GM13976 (cell line): ENCODE data around the gene SRCIN1.
"Not testable (repeated sequence)": the region's sequence is repeated elsewhere in the genome, so short reads cannot be mapped to it uniquely, and the experiment has no call there.

Source experiments
- DNase-seq: peaks from one replicate; pipeline ENCODE4 v3.0.0; 2012; ENCODE audit warnings: low spot score
- in situ Hi-C: fragments of 300-500 bp; cut with MboI; formaldehyde crosslinking; loops from one replicate; pipeline ENCODE4 v1.12.0; 2022; ENCODE audit warnings: low sequenced_read_pairs, mixed read lengths, inconsistent platforms; ENCODE audit not compliant: unreplicated experiment
- TF ChIP-seq, protein P1 (sequence below): IDR thresholded peaks from 2 replicates; pipeline ENCODE4 v1.5.1; 2012; ENCODE audit warnings: borderline replicate concordance, mild to moderate bottlenecking; ENCODE audit not compliant: insufficient read depth; ENCODE audit errors: extremely low read depth, missing control alignments, control extremely low read depth

SRCIN1 gene

DNA sequence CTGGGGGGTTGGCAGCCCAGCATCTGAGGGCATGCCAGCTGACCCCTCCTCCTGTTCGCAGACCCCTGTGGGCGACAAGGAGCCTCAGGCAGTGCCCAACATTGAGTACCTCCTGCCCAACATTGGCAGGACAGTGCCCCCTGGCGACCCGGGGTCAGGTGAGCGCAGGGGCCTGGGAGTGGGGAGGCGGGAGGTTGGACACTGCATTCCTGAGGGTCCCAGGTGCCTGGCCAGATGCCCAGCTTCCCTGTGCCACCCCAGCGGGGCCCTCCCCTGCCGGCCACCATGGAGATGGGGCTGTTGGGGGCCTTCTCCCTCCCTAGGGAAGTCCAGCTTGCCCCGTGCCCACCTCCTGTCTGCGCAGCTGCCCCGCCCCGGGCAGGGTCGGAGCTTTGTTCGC lies 107.4 kb downstream of the SRCIN1 start:
- in situ Hi-C loops: no loop called here
- no peak for DNase-seq
- TF ChIP-seq, protein P1, sequence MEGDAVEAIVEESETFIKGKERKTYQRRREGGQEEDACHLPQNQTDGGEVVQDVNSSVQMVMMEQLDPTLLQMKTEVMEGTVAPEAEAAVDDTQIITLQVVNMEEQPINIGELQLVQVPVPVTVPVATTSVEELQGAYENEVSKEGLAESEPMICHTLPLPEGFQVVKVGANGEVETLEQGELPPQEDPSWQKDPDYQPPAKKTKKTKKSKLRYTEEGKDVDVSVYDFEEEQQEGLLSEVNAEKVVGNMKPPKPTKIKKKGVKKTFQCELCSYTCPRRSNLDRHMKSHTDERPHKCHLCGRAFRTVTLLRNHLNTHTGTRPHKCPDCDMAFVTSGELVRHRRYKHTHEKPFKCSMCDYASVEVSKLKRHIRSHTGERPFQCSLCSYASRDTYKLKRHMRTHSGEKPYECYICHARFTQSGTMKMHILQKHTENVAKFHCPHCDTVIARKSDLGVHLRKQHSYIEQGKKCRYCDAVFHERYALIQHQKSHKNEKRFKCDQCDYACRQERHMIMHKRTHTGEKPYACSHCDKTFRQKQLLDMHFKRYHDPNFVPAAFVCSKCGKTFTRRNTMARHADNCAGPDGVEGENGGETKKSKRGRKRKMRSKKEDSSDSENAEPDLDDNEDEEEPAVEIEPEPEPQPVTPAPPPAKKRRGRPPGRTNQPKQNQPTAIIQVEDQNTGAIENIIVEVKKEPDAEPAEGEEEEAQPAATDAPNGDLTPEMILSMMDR: no peak

GRCh38 chr17:38497656-38498055 lies 108.1 kb downstream of the SRCIN1 start:
- DNase-seq, in situ Hi-C loops: not testable (repeated sequence)

DNA sequence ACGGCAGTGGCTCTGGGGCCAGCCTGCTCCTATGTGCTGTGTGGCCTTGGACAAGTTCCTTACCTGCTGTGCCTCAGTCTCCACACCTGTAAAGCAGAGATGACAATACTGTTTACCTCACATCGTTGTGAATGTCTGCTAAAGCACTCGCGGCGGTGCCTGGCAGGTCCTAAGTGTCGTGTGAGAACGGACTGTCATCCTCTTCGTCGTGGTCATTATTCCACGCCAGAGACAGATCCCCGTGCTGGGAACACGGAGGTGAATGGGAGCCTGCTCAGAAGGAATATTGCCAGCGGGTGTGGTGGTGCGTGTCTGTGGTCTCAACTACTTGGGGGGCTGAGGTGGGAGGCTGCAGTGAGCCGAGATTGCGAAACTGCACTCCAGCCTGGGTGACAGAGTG lies 111.6 kb downstream of the SRCIN1 start:
- in situ Hi-C loops, DNase-seq: not testable (repeated sequence)

DNA sequence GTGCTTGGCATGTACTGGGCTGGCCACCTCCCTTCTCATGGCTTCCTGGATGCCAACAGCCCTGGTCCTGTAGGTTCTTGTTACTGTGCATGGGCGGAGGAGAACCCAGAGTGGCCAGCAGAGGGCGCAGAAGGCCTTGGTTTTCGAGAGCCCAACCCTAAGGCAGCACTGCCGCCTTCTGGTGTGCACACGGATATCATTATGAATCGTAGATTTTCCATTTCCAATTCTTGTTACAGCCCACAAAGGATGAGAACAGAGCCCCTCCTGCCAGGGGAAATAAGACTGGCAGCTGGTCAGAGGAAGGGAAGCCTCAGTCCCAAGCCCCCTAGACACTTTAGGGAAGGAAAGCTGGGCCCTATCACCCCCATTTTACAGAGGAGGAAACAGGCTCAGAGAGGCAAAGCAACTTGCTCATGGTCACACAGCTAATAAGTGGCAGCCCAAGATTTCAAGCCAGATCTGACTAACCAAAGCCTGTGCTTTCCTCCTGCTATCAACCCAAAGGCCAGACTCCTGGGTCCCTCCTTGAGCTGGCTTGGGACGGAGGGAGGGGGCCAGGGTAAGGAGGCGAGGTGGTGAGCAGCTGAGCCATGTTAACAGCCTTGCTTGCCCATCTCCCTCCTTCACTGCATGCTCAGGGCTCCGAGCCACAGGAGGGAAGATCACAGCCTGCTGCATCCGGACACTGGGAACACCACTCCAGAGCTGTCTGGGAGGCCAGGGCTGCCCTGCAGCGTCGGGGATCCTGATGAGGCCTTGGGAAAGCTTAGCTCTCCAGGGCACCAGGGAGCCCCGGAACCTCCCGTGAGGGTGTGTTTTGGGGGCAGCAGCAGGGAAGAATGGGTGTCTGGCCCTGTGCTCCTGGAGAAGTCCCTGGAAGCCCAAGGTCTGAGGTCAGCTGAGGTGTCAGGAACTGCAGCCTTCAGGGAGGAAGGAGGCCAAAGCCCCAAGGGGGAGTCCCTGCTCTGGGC lies 113.4 kb downstream of the SRCIN1 start:
- TF ChIP-seq, protein P1: peak; percentile 74
- in situ Hi-C loops: not testable (repeated sequence)
- peak; percentile 81 for DNase-seq

DNA sequence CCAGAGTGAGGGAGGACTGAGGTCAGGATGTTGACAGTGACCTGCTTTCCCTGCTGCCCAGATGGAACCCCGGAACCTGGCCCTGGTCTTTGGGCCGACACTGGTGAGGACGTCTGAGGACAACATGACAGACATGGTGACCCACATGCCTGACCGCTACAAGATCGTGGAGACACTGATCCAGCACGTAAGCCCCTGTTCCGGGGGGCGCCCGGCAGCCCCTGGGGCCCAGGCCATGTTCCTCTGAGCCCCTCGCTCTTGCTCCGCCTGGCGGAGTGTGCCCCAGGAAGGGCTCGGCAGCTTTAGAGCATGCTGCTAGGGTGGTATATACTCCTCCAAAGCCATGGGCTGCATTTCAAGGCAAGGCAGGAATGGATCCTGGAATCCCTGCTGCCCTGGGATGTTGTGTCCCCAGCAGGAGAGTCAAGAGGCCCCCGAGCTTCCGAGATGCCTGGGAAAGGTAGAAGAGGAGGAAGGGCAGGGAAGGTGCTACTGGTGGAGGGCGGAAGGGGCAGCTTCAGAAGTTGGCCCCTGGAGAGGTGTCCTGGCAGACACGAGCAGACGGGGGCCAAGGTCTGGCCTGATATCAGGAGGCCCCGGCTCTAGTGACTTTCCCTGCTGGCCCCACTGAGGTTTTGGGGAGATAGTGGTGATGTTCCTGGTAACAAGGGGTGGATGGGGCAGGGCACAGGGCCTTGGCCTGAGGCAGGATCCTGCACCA lies 114.2 kb downstream of the SRCIN1 start:
- in situ Hi-C loops: not testable (repeated sequence)

GRCh38 chr17:38489774-38490173 lies 116.0 kb downstream of the SRCIN1 start:
- DNase-seq: not testable (repeated sequence)
- in situ Hi-C loops: loop anchor here (10.0 kb wide), 1 partner anchor 55 kb away; no protein-coding TSS in a partner anchor

More for the DNA sequence above, 114.2 kb downstream of the SRCIN1 start:
- not testable (repeated sequence) for DNase-seq

GRCh38 chr17:38485681-38486298 lies 120.0 kb downstream of the SRCIN1 start:
- peak; percentile 71 for DNase-seq
- in situ Hi-C loops: loop anchor here (10.0 kb wide), 1 partner anchor 51 kb away; no protein-coding TSS in a partner anchor

GRCh38 chr17:38485146-38485468 lies 120.6 kb downstream of the SRCIN1 start:
- TF ChIP-seq, protein P1: no peak
- no peak for DNase-seq
- in situ Hi-C loops: loop anchor here (10.0 kb wide), 1 partner anchor 50 kb away; no protein-coding TSS in a partner anchor
